ENCODE data around the gene SPARC. TPM values are rescaled to one million over a fixed set of nuclear protein-coding genes. Genes with fewer than 3 reads are reported as not detected.

SPARC gene
- total RNA-seq, 4 donors from 2014 or later: 918 to 2,129 (median 1,501) TPM

DNA sequence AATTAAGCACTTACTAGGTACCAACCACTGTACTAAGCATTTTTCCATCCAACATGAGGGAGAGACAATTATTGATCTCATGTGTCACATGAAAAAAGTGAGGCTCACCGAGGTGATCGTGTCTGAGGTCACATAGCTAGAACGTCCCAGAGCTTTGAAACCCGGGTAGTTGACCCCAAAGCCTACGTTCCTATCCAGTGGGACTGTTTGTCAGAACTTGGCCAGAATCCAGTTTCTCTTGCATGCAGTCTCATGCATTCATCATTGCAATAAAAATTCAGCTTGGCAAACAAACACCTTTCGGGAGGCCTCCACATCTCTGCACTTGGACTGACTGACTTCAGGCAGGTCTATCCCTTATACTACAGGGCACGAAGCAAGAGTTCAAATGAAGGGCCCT lies 72.2 kb downstream of the SPARC start:
- H3K36me3 ChIP-seq: no peaks in the 10 kb centered on the region
- WGBS, 2 donors: 43 to 44% methylated on average over 7 of the region's 7 CpGs
- no peak for TF ChIP-seq EP300 (IDR thresholded peaks at IDR 0.05)
- TF ChIP-seq, protein P1, sequence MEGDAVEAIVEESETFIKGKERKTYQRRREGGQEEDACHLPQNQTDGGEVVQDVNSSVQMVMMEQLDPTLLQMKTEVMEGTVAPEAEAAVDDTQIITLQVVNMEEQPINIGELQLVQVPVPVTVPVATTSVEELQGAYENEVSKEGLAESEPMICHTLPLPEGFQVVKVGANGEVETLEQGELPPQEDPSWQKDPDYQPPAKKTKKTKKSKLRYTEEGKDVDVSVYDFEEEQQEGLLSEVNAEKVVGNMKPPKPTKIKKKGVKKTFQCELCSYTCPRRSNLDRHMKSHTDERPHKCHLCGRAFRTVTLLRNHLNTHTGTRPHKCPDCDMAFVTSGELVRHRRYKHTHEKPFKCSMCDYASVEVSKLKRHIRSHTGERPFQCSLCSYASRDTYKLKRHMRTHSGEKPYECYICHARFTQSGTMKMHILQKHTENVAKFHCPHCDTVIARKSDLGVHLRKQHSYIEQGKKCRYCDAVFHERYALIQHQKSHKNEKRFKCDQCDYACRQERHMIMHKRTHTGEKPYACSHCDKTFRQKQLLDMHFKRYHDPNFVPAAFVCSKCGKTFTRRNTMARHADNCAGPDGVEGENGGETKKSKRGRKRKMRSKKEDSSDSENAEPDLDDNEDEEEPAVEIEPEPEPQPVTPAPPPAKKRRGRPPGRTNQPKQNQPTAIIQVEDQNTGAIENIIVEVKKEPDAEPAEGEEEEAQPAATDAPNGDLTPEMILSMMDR (IDR thresholded peaks at IDR 0.05): no peak
- TF ChIP-seq POLR2A (IDR thresholded peaks at IDR 0.05): no peak

GRCh38 chr5:151612689-151613427 lies 73.9 kb downstream of the SPARC start:
- no peaks in the 10 kb centered on the region for H3K4me1 ChIP-seq
- H3K27me3 ChIP-seq: no peaks in the 10 kb centered on the region
- 69 to 72% methylated on average over 8 of the region's 8 CpGs for WGBS, 2 donors
- no peaks in the 10 kb centered on the region for H3K36me3 ChIP-seq
- H3K27ac ChIP-seq: no peak overlapping the region
- no peak overlapping the region for H3K4me3 ChIP-seq
- H3K9me3 ChIP-seq: no peaks in the 10 kb centered on the region
- no peak for DNase-seq (ENCODE audit: low spot score in 2 of 2)
- TF ChIP-seq EP300 (IDR thresholded peaks at IDR 0.05): no peak
- TF ChIP-seq POLR2A (IDR thresholded peaks at IDR 0.05): no peak
- TF ChIP-seq, protein P1 (IDR thresholded peaks at IDR 0.05): no peak

More for the DNA sequence above, 72.2 kb downstream of the SPARC start:
- H3K9me3 ChIP-seq: no peaks in the 10 kb centered on the region
- no peak overlapping the region for H3K27ac ChIP-seq
- no peaks in the 10 kb centered on the region for H3K27me3 ChIP-seq
- no peak for DNase-seq (ENCODE audit: low spot score in 2 of 2)
- no peaks in the 10 kb centered on the region for H3K4me1 ChIP-seq
- H3K4me3 ChIP-seq: no peak overlapping the region

DNA sequence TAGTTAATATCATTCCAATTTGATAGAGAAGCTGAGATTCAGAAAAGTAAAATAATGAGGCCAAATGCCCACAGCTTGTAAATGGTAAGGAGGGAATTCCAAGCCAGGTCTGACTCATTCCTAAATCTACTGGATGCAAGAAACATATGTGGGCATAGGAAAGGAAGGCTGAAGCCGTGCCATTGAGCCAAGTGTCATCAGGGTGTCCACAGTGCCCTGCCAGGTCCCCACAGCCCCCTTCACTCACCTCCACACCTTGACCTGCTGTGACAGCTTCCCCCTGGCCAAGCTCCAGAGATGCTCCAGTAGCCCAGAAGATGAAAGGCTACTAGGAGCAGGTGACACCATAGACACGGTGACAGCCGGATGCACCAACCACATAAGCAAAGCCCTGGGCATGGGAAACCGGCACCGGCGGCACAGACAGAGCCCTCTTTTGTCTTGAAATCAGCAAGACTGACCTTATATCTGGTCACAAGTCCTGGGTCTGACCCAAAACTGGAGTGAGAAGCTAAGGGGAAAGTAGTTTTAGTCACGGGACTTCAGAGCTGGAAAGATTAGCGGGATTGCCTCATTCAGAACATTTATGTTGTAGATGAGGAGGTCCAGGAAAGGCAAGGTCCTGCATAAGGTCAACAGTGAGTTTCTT lies 75.5 kb downstream of the SPARC start:
- H3K4me1 ChIP-seq: no peaks in the 10 kb centered on the region
- H3K27me3 ChIP-seq: no peaks in the 10 kb centered on the region
- H3K36me3 ChIP-seq: no peaks in the 10 kb centered on the region
- WGBS, 2 donors: 80% methylated on average over 8 of the region's 8 CpGs
- no peak overlapping the region for H3K4me3 ChIP-seq
- no peaks in the 10 kb centered on the region for H3K9me3 ChIP-seq
- H3K27ac ChIP-seq: no peak overlapping the region
- no peak for TF ChIP-seq POLR2A (IDR thresholded peaks at IDR 0.05)
- TF ChIP-seq, protein P1 (IDR thresholded peaks at IDR 0.05): no peak
- no peak for TF ChIP-seq EP300 (IDR thresholded peaks at IDR 0.05)
- DNase-seq (ENCODE audit: low spot score in 2 of 2): no peak

Small RNAs within 50 kb of the gene (small RNA-seq; reads per million reads assigned to genes)
- not detected for gene RN7SKP232

Other genes with a start within 250 kb of the SPARC start
- gene SLC36A1, start 239.3 kb downstream of the SPARC start, total RNA-seq: 10 to 100 TPM; 16.8 to 24.9 (median 22.4) TPM
- under 1 TPM in 3 of 4 donors, not detected in 1; under 0.01 TPM for gene FAT2, start 95.6 kb downstream of the SPARC start, total RNA-seq
- gene ATOX1, start 71.7 kb upstream of the SPARC start, total RNA-seq: 100 to 1,000 TPM in 1 of 4 donors, 10 to 100 TPM in 3; 43.7 to 108 (median 98.5) TPM
- gene G3BP1, start 85.0 kb upstream of the SPARC start, total RNA-seq: 10 to 100 TPM; 78.2 to 86.7 (median 84.3) TPM
- not detected for gene GLRA1, start 237.9 kb upstream of the SPARC start, total RNA-seq